HCT116 (cell line): Measurements from ENCODE around the gene TRIM65. TPM values are rescaled to one million over a fixed set of nuclear protein-coding genes. Genes with fewer than 3 reads are reported as not detected.

Source experiments
- ATAC-seq: fragments of 200-7000 bp; cut with Tn5 transposase; 2 replicates; pipeline ENCODE4 v1.9.1; 2020; ENCODE audit warnings: mild to moderate bottlenecking, moderate library complexity
- BruUV-seq: library from RNA; stranded (reverse); fragments of 400-500 nt; replicated peaks from 2 replicates; lab custom pipeline; 2021; lab: Mats Ljungman, UMichigan
- CTCF ChIA-PET: fragments of 300-600 bp; sonication (Branson Sonifier 250); formaldehyde crosslinking; loops from one replicate; lab custom pipeline; 2021; ENCODE audit warnings: antibody characterized with exemption; lab: Charles Lee
- POLR2A ChIA-PET: fragments of 300-600, 350-600 bp; sonication (Branson Sonifier 250); formaldehyde crosslinking; loops from one replicate; lab custom pipeline; 2021; ENCODE audit warnings: antibody characterized with exemption; lab: Charles Lee
- RAD21 ChIA-PET, 2 experiments: fragments of 300-600 bp; sonication (Branson Sonifier 250); formaldehyde crosslinking; loops; one replicate each; lab custom pipeline; 2023; ENCODE audit warnings: low total read pairs in 2 of 2; ENCODE audit not compliant: uncharacterized antibody in 2 of 2, unreplicated experiment in 2 of 2, low non-redundant PET in 1 of 2; lab: Charles Lee
- DNase-seq: peaks from one replicate; pipeline ENCODE4 v3.0.0-alpha.2; 2010; ENCODE audit warnings: low read depth, low spot score
- H2AFZ ChIP-seq: fragments of 200-600 bp; shearing (Covaris generic), sonication (generic); 2 replicates; pipeline ENCODE4 v1.6.1; 2017; ENCODE audit warnings: low read depth, mixed run types, mixed read lengths, antibody characterized with exemption, low read length; ENCODE audit not compliant: poor library complexity, severe bottlenecking
- H3K27ac ChIP-seq: 2 replicates; pipeline ENCODE4 v1.5.1; 2012; ENCODE audit warnings: low read depth, low read length
- H3K27me3 ChIP-seq: fragments of 200-600 bp; sonication (generic); 2 replicates; pipeline ENCODE4 v1.6.1; 2016; ENCODE audit warnings: mixed run types, low read length, mixed read lengths; ENCODE audit not compliant: insufficient read depth
- H3K36me3 ChIP-seq, 2 experiments: fragments of 200-500 bp in 1 of 2; fragments of 200-600 bp in 1 of 2; sonication (Bioruptor generic) in 1 of 2; sonication (generic) in 1 of 2; 2 replicates each; pipeline versions ENCODE4 v1.5.1 to v1.6.1; 2014 to 2016; ENCODE audit warnings: low read length in 2 of 2, inconsistent platforms in 1 of 2, mixed read lengths in 1 of 2, mixed run types in 1 of 2; ENCODE audit not compliant: insufficient read depth in 2 of 2, control insufficient read depth in 1 of 2
- H3K4me1 ChIP-seq, 2 experiments: fragments of 200-600 bp in 1 of 2; sonication (generic) in 1 of 2; 2 replicates each; pipeline versions ENCODE4 v1.5.1 to v1.6.1; 2012 to 2017; ENCODE audit warnings: low read length in 2 of 2, inconsistent platforms in 1 of 2, mild to moderate bottlenecking in 1 of 2, mixed read lengths in 1 of 2, mixed run types in 1 of 2, moderate library complexity in 1 of 2; ENCODE audit not compliant: insufficient read depth in 2 of 2, control insufficient read depth in 1 of 2
- H3K4me2 ChIP-seq: fragments of 200-600 bp; sonication (generic); 2 replicates; pipeline ENCODE4 v1.6.1; 2017; ENCODE audit warnings: mixed run types, low read length, mixed read lengths
- H3K4me3 ChIP-seq, 2 experiments: fragments of 200-600 bp in 1 of 2; sonication (generic) in 1 of 2; replicated peaks in 1 of 2; 2 replicates each; pipeline ENCODE4 v1.5.1; 2011 to 2016; ENCODE audit warnings: low read length in 2 of 2, control low read depth in 1 of 2, low read depth in 1 of 2, mild to moderate bottlenecking in 1 of 2, mixed read lengths in 1 of 2, mixed run types in 1 of 2
- H3K79me2 ChIP-seq: fragments of 200-600 bp; sonication (generic); 2 replicates; pipeline ENCODE4 v1.6.1; 2017; ENCODE audit warnings: mild to moderate bottlenecking, mixed run types, low read length, moderate library complexity, mixed read lengths; ENCODE audit not compliant: insufficient read depth
- H3K9ac ChIP-seq: fragments of 200-600 bp; sonication (generic); 2 replicates; pipeline ENCODE4 v1.6.1; 2016; ENCODE audit warnings: low read length, mixed read lengths
- H3K9me2 ChIP-seq: fragments of 200-600 bp; sonication (generic), shearing (Covaris generic); 2 replicates; pipeline ENCODE4 v1.6.1; 2017; ENCODE audit warnings: mixed run types, mild to moderate bottlenecking, moderate library complexity; ENCODE audit not compliant: insufficient read depth
- H3K9me3 ChIP-seq, 2 experiments: fragments of 200-500 bp in 1 of 2; fragments of 200-600 bp in 1 of 2; sonication (Bioruptor generic) in 1 of 2; sonication (generic) in 1 of 2; 2 replicates each; pipeline ENCODE4 v1.6.1; 2014 to 2017; ENCODE audit warnings: low read length in 2 of 2, mixed read lengths in 2 of 2, inconsistent platforms in 1 of 2, low read depth in 1 of 2, mild to moderate bottlenecking in 1 of 2, mixed run types in 1 of 2, moderate library complexity in 1 of 2; ENCODE audit not compliant: control insufficient read depth in 1 of 2, insufficient read depth in 1 of 2
- H4K20me1 ChIP-seq: fragments of 200-600 bp; sonication (generic), shearing (Covaris generic); 2 replicates; pipeline ENCODE4 v1.6.1; 2017; ENCODE audit warnings: mixed run types, mild to moderate bottlenecking, moderate library complexity; ENCODE audit not compliant: insufficient read depth
- CEBPB ChIP-seq: IDR thresholded peaks from 2 replicates; pipeline ENCODE4 v1.6.1; 2012; ENCODE audit warnings: low read depth
- EGR1 ChIP-seq: IDR thresholded peaks from 2 replicates; pipeline ENCODE4 v1.6.1; 2012; ENCODE audit warnings: low read depth
- ELF1 ChIP-seq: IDR thresholded peaks from 2 replicates; pipeline ENCODE4 v1.6.1; 2012; ENCODE audit warnings: low read depth, borderline replicate concordance
- EZH2phosphoT487 ChIP-seq: fragments of 200-600 bp; IDR thresholded peaks from 2 replicates; pipeline ENCODE4 v1.6.1; 2018; ENCODE audit warnings: antibody characterized with exemption, borderline replicate concordance
- JUND ChIP-seq: IDR thresholded peaks from 2 replicates; pipeline ENCODE4 v1.6.1; 2012
- POLR2A ChIP-seq: IDR thresholded peaks from 2 replicates; pipeline ENCODE4 v1.7.0; 2011; ENCODE audit warnings: borderline replicate concordance; ENCODE audit not compliant: insufficient read depth, insufficient read length; ENCODE audit errors: extremely low read depth
- POLR2AphosphoS5 ChIP-seq: IDR thresholded peaks from 2 replicates; pipeline ENCODE4 v1.6.1; 2011; ENCODE audit warnings: mild to moderate bottlenecking, low read depth, low read length, moderate library complexity
- RAD21 ChIP-seq: IDR thresholded peaks from 2 replicates; pipeline ENCODE4 v1.6.1; 2012; ENCODE audit warnings: low read depth, mild to moderate bottlenecking
- SIN3A ChIP-seq: IDR thresholded peaks from 2 replicates; pipeline ENCODE4 v1.6.1; 2012; ENCODE audit warnings: low read depth
- SP1 ChIP-seq: IDR thresholded peaks from 2 replicates; pipeline ENCODE4 v1.6.1; 2012; ENCODE audit warnings: low read depth
- SRF ChIP-seq: IDR thresholded peaks from 2 replicates; pipeline ENCODE4 v1.6.1; 2012; ENCODE audit warnings: low read depth
- TCF7L2 ChIP-seq: IDR thresholded peaks from 2 replicates; pipeline ENCODE4 v1.7.0; 2011; ENCODE audit warnings: borderline replicate concordance, inconsistent platforms; ENCODE audit not compliant: insufficient read depth, insufficient read length; ENCODE audit errors: extremely low read depth
- YY1 ChIP-seq: IDR thresholded peaks from 2 replicates; pipeline ENCODE4 v1.6.1; 2011; ENCODE audit warnings: low read length, low read depth, moderate library complexity, mild to moderate bottlenecking; ENCODE audit not compliant: insufficient replicate concordance; ENCODE audit errors: extremely low read depth
- ZNF274 ChIP-seq: fragments of 200-500 bp; sonication (Bioruptor generic); IDR thresholded peaks from 2 replicates; pipeline ENCODE4 v1.6.1; 2014; ENCODE audit warnings: mild to moderate bottlenecking, low read depth, low read length, inconsistent platforms
- intact Hi-C: fragments of 100-400 bp; cut with micrococcal nuclease; formaldehyde crosslinking; loops from 2 replicates; pipeline ENCODE4 v1.10.0; 2022
- total RNA-seq: library from RNA; stranded (reverse); gene quantifications from one replicate; pipeline ENCODE4 v1.2.1, GENCODE V29; 2021; ENCODE audit not compliant: unreplicated experiment
- TF ChIP-seq, protein P1 (sequence below): IDR thresholded peaks from 2 replicates; pipeline ENCODE4 v1.6.1; 2011; ENCODE audit warnings: mild to moderate bottlenecking, low read length, moderate library complexity; ENCODE audit not compliant: insufficient replicate concordance; ENCODE audit errors: extremely low read depth
- TF ChIP-seq, protein P2 (sequence below): IDR thresholded peaks from 2 replicates; pipeline ENCODE4 v1.6.1; 2012

The TRIM65 gene
- total RNA-seq, 1 experiment from 2014 or later, result 53.0 TPM

DNA sequence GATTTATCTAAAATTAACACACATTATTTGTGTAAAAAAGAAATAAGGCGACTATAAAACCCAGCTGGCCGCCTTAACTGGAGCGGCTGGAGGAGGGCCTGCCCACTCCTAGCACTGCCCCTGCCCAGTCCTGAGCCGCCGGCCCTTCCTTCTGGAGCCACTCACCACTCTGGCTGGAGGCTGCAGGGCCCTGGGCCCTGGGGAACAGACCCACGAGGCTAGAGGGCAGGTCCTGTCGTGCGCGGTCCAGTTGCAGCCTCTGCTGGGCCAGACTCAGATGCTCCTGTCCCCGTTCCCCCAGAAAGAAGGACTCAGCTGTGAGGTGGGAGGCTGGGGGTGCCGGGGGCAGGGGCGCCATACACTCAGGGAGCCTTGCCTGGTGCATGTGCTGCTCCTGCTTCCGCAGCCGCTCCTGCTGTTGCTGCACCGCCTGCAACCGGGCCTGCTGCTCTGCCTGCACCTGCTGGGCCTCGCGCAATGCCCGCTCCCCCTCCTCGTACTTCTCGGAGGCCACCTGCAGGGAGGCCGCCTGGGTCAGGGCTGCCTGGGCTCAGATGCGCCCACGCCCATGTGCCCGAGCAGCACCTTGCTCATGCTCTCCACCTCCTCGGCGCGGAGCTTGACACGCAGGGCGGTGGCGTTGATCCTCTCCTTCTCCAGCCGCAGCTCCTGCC is 16.9 kb upstream of the TRIM65 start:
- no TSS peak for BruUV-seq
- Histone ChIP-seq H3K4me3 (no peak overlapping the region), H3K4me1 (peaks cover 0 to 9% of the 10 kb centered on the region in 2 experiments; a peak in 2 of 4 replicates), H2AFZ (no peak overlapping the region), H3K79me2 (no peaks in the 10 kb centered on the region), H3K9me3 (no peaks in the 10 kb centered on the region), H3K27ac (no peak overlapping the region), H3K9ac (no peak overlapping the region), H3K36me3 (no peaks in the 10 kb centered on the region), H3K27me3 (no peaks in the 10 kb centered on the region), H3K9me2 (no peaks in the 10 kb centered on the region), H4K20me1 (no peaks in the 10 kb centered on the region), H3K4me2 (no peak overlapping the region)
- intact Hi-C loops, result no loop called here
- ATAC-seq (no peak), DNase-seq (no peak)
- RAD21 ChIA-PET, result no interaction called here
- POLR2A ChIA-PET, result no interaction called here
- CTCF ChIA-PET, result no interaction called here
- TF ChIP-seq, protein P1, sequence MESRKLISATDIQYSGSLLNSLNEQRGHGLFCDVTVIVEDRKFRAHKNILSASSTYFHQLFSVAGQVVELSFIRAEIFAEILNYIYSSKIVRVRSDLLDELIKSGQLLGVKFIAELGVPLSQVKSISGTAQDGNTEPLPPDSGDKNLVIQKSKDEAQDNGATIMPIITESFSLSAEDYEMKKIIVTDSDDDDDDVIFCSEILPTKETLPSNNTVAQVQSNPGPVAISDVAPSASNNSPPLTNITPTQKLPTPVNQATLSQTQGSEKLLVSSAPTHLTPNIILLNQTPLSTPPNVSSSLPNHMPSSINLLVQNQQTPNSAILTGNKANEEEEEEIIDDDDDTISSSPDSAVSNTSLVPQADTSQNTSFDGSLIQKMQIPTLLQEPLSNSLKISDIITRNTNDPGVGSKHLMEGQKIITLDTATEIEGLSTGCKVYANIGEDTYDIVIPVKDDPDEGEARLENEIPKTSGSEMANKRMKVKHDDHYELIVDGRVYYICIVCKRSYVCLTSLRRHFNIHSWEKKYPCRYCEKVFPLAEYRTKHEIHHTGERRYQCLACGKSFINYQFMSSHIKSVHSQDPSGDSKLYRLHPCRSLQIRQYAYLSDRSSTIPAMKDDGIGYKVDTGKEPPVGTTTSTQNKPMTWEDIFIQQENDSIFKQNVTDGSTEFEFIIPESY, result no peak
- no peak for TF ChIP-seq ELF1

DNA sequence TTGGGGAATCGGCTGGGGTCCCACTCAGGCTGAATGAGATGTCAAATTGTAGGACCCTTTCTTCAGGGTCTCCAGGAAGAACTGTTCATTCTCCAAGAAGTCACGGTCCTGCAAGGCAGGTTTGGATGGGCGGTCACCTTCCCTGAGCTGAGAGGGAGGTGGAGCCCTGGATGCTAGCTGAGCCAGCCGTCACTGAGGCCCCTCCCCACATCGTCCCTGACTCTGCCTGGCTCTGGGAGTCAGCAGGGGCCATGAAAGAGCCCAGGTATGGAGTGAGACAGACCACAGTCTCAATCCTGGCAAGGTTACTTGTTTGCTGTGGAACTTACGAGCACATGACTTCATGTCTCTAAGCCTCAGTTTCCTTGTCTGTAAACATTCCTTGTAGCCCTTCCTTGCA is 13.9 kb upstream of the TRIM65 start:
- Histone ChIP-seq H4K20me1 (no peaks in the 10 kb centered on the region), H3K27me3 (no peaks in the 10 kb centered on the region), H3K4me1 (peaks cover 13 to 26% of the 10 kb centered on the region in 2 experiments), H3K4me3 (no peak overlapping the region), H3K9me2 (no peaks in the 10 kb centered on the region), H2AFZ (no peak overlapping the region), H3K9ac (no peak overlapping the region), H3K4me2 (no peak overlapping the region), H3K79me2 (no peaks in the 10 kb centered on the region), H3K9me3 (no peaks in the 10 kb centered on the region), H3K27ac (no peak overlapping the region), H3K36me3 (no peaks in the 10 kb centered on the region)
- ChIA-PET POLR2A (interaction anchor here (1.6 kb wide), 1 partner anchor 68 kb away, joined by 3 read pairs; the partner anchor contains the start of genes ACOX1 and TEN1), CTCF (no interaction called here), RAD21 (no interaction called here)
- DNase-seq, result no peak
- ATAC-seq, result no peak
- TF ChIP-seq TCF7L2 (no peak), EGR1 (no peak), SRF (no peak), YY1 (no peak), SP1 (no peak), EZH2phosphoT487 (no peak), ZNF274 (no peak), ELF1 (no peak), JUND (no peak), CEBPB (no peak), SIN3A (no peak), RAD21 (no peak), POLR2A (no peak), POLR2AphosphoS5 (no peak)
- TF ChIP-seq, protein P1, result no peak
- TF ChIP-seq, protein P2, sequence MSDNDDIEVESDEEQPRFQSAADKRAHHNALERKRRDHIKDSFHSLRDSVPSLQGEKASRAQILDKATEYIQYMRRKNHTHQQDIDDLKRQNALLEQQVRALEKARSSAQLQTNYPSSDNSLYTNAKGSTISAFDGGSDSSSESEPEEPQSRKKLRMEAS, result no peak
- BruUV-seq, result no TSS peak
- intact Hi-C loops, result no loop called here
